Neuronal stem cell (in vitro differentiated cells): ENCODE data around the gene FAM193B.

Experiments
- DNase-seq: peaks from one replicate; pipeline ENCODE4 v3.0.0-alpha.2; 2013; ENCODE audit warnings: low spot score
- H2AFZ ChIP-seq: one replicate; pipeline ENCODE4 v1.6.1; 2013; ENCODE audit warnings: mild to moderate bottlenecking, low read length, inconsistent platforms
- H2AK5ac ChIP-seq: 2 replicates; pipeline ENCODE4 v1.6.1; 2013; ENCODE audit warnings: low read depth, mild to moderate bottlenecking, inconsistent platforms, low read length, moderate library complexity, mixed read lengths
- H2BK120ac ChIP-seq: 2 replicates; pipeline ENCODE4 v1.6.1; 2013; ENCODE audit warnings: low read depth, mild to moderate bottlenecking, inconsistent platforms, low read length, moderate library complexity, mixed read lengths
- H2BK12ac ChIP-seq: one replicate; pipeline ENCODE4 v1.6.1; 2013; ENCODE audit warnings: low read length, inconsistent platforms
- H2BK15ac ChIP-seq: 2 replicates; pipeline ENCODE4 v1.6.1; 2013; ENCODE audit warnings: mild to moderate bottlenecking, low read length, inconsistent platforms, mixed read lengths
- H2BK5ac ChIP-seq: one replicate; pipeline ENCODE4 v1.6.1; 2013; ENCODE audit warnings: inconsistent platforms, mild to moderate bottlenecking, low read length, moderate library complexity
- H3K14ac ChIP-seq: one replicate; pipeline ENCODE4 v1.6.1; 2013; ENCODE audit warnings: low read length, inconsistent platforms
- H3K18ac ChIP-seq: 2 replicates; pipeline ENCODE4 v1.6.1; 2013; ENCODE audit warnings: low read length, inconsistent platforms
- H3K23ac ChIP-seq: 2 replicates; pipeline ENCODE4 v1.6.1; 2013; ENCODE audit warnings: low read depth, mild to moderate bottlenecking, mixed read lengths, low read length, inconsistent platforms; ENCODE audit not compliant: poor library complexity
- H3K27ac ChIP-seq: replicated peaks from 3 replicates; pipeline ENCODE4 v1.5.1; 2013; ENCODE audit warnings: low read length, inconsistent platforms
- H3K27me3 ChIP-seq, 3 experiments: 2 replicates each; pipeline ENCODE4 v1.6.1; 2013; ENCODE audit warnings: low read length in 3 of 3, mild to moderate bottlenecking in 2 of 3, inconsistent platforms in 1 of 3, low read depth in 1 of 3, mixed read lengths in 1 of 3, moderate library complexity in 1 of 3; ENCODE audit not compliant: control insufficient read depth in 3 of 3, insufficient read depth in 3 of 3
- H3K36me3 ChIP-seq, 2 donors: replicated peaks in 1 of 2; 2 replicates each; pipeline ENCODE4 v1.6.1; 2013; ENCODE audit warnings: low read length in 2 of 2; ENCODE audit not compliant: control insufficient read depth in 2 of 2, insufficient read depth in 2 of 2
- H3K4ac ChIP-seq: 2 replicates; pipeline ENCODE4 v1.6.1; 2013; ENCODE audit warnings: inconsistent platforms, mild to moderate bottlenecking, low read length, moderate library complexity
- H3K4me1 ChIP-seq, 2 donors: 1 replicate in 1 of 2; 2 replicates in 1 of 2; pipeline ENCODE4 v1.6.1; 2013; ENCODE audit warnings: low read length in 2 of 2, low read depth in 1 of 2; ENCODE audit not compliant: control insufficient read depth in 2 of 2, insufficient read depth in 1 of 2
- H3K4me2 ChIP-seq: one replicate; pipeline ENCODE4 v1.6.1; 2013; ENCODE audit warnings: mild to moderate bottlenecking, low read length, inconsistent platforms; ENCODE audit not compliant: insufficient read depth, poor library complexity, severe bottlenecking
- H3K4me3 ChIP-seq, 2 donors: 2 replicates each; pipeline ENCODE4 v1.5.1; 2013; ENCODE audit warnings: low read length in 2 of 2, mild to moderate bottlenecking in 2 of 2, inconsistent platforms in 1 of 2, moderate library complexity in 1 of 2
- H3K79me1 ChIP-seq: one replicate; pipeline ENCODE4 v1.6.1; 2013; ENCODE audit warnings: low read depth, mild to moderate bottlenecking, inconsistent platforms, low read length, moderate library complexity
- H3K9ac ChIP-seq: one replicate; pipeline ENCODE4 v1.6.1; 2013; ENCODE audit warnings: mild to moderate bottlenecking, low read depth, low read length, inconsistent platforms; ENCODE audit not compliant: poor library complexity
- H3K9me3 ChIP-seq, 2 donors: replicated peaks in 1 of 2; 2 replicates each; pipeline versions ENCODE3 to v1.6.1; 2013; ENCODE audit warnings: low read length in 2 of 2, mild to moderate bottlenecking in 2 of 2, inconsistent platforms in 1 of 2, low read depth in 1 of 2, mixed read lengths in 1 of 2, moderate library complexity in 1 of 2; ENCODE audit not compliant: control insufficient read depth in 2 of 2, insufficient read depth in 1 of 2
- H4K8ac ChIP-seq: one replicate; pipeline ENCODE4 v1.6.1; 2013; ENCODE audit warnings: low read depth, mild to moderate bottlenecking, inconsistent platforms, low read length, moderate library complexity
- H4K91ac ChIP-seq: one replicate; pipeline ENCODE4 v1.6.1; 2013; ENCODE audit warnings: low read length, low read depth, mild to moderate bottlenecking, inconsistent platforms; ENCODE audit not compliant: poor library complexity
- WGBS, 2 donors: extraction: QIAGEN DNeasy Blood & Tissue Kit; methylation state at CpG; one replicate each; pipeline ENCODE4 v1.1.7; 2013; ENCODE audit warnings: missing lambda C conversion rate in 2 of 2, mixed read lengths in 1 of 2; ENCODE audit not compliant: insufficient read length in 2 of 2, insufficient replicate concordance in 1 of 2; ENCODE audit errors: extremely low coverage in 2 of 2; 5-methylcytosine and 5-hydroxymethylcytosine counted together

FAM193B gene

DNA sequence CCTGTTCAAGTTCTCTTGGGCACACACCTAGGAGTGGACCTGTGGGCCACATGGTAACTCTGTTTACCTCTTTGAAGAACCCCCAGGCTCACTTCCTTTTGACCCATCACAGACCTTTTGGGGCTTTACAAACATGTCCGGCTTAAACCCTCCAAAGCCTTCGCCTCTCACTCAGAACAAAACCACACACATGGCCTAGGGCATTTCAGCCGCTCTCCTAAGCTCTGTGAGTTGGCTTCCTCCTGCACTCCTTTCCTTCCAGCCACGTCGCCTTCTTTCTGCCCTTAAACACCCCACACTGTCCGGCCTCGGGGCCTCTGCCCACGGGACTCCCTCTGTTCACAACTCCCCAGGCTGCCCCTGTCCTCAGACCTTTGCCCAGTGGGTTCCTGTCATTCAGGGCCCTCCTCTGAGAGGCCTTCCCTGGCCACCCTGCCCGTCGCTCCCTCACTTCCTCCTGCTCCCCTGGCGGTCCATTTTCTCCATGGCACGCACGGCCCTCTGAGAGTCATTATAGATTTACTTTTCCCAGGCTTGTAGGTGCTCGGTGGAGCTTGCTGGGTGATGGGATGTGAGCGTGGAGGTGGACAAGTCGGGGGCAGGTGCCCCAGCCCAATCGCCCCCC is 46.7 kb downstream of the FAM193B start:
- Histone ChIP-seq H2AK5ac (no peak overlapping the region), H2BK120ac (no peak overlapping the region), H2BK5ac (no peak overlapping the region), H3K4me1 (peaks cover 4 to 21% of the 10 kb centered on the region in 2 donors), H3K23ac (peak overlapping the region; percentile 55), H2BK12ac (no peak overlapping the region), H3K36me3 (peaks cover 23 to 29% of the 10 kb centered on the region in 2 donors), H2AFZ (no peak overlapping the region), H3K14ac (no peak overlapping the region), H3K4ac (no peak overlapping the region), H3K9ac (peak overlapping the region; percentile 60), H2BK15ac (no peak overlapping the region), H3K18ac (no peak overlapping the region), H3K4me2 (no peak overlapping the region), H3K4me3 (no peak overlapping the region), H4K8ac (no peak overlapping the region), H4K91ac (no peak overlapping the region), H3K9me3 (no peaks in the 10 kb centered on the region), H3K79me1 (peaks cover 14% of the 10 kb centered on the region), H3K27me3 (no peaks in the 10 kb centered on the region), H3K27ac (no peak overlapping the region)
- WGBS, 2 donors = no CpG with 5 or more reads among the region's 17 CpGs
- no peak for DNase-seq

DNA sequence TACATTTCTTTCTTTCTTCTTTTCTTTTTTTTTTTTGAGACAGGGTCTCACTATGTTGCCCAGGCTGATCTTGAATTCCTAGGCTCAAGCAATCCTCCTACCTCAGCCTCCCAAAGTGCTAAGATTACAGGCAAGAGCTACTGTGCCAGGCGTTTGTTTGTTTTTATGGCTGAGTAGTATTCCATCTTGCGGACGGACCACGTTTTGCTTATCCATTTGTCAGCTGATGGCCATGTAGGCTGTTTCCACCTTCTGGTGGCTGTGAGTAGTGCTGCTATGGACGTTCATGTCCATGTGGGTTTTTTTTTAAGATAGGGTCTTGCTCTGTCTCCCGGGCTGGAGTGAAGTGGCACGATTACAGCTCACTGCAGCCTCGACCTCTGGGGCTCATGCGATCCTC is 47.2 kb downstream of the FAM193B start:
- Histone ChIP-seq H3K9me3 (no peaks in the 10 kb centered on the region), H4K8ac (no peak overlapping the region), H3K9ac (no peak overlapping the region), H3K27me3 (no peaks in the 10 kb centered on the region), H3K4me2 (no peak overlapping the region), H2BK120ac (no peak overlapping the region), H3K4me3 (no peak overlapping the region), H3K4me1 (peaks cover 7 to 26% of the 10 kb centered on the region in 2 donors), H3K79me1 (peaks cover 12% of the 10 kb centered on the region), H3K27ac (no peak overlapping the region), H3K18ac (no peak overlapping the region), H3K14ac (no peak overlapping the region), H2AFZ (no peak overlapping the region), H2BK12ac (no peak overlapping the region), H3K4ac (no peak overlapping the region), H3K23ac (no peak overlapping the region), H2BK15ac (no peak overlapping the region), H3K36me3 (peaks cover 19 to 24% of the 10 kb centered on the region in 2 donors), H2BK5ac (no peak overlapping the region), H4K91ac (no peak overlapping the region), H2AK5ac (no peak overlapping the region)
- no CpG with 5 or more reads among the region's 9 CpGs for WGBS, 2 donors
- no peak for DNase-seq

- Histone ChIP-seq H4K8ac (no peak overlapping the region), H4K91ac (no peak overlapping the region), H3K9me3 (no peaks in the 10 kb centered on the region), H2BK15ac (no peak overlapping the region), H3K27me3 (no peaks in the 10 kb centered on the region), H3K18ac (no peak overlapping the region), H3K9ac (no peak overlapping the region), H3K14ac (no peak overlapping the region), H3K4me2 (no peak overlapping the region), H3K36me3 (peaks cover 2 to 3% of the 10 kb centered on the region in 2 donors), H3K27ac (no peak overlapping the region), H3K4me1 (peaks cover 13 to 39% of the 10 kb centered on the region in 2 donors), H2BK5ac (peak overlapping the region; percentile 75), H2BK120ac (no peak overlapping the region), H3K79me1 (peaks cover 8% of the 10 kb centered on the region), H2BK12ac (peak overlapping the region; percentile 22), H2AFZ (no peak overlapping the region), H2AK5ac (no peak overlapping the region), H3K23ac (no peak overlapping the region), H3K4ac (no peak overlapping the region), H3K4me3 (no peak overlapping the region)
- no CpG with 5 or more reads among the region's 4 CpGs for WGBS, 2 donors
- DNase-seq = no peak
Measured at GRCh38 chr5:177505075-177505474, 49.3 kb downstream of the FAM193B start.

GRCh38 chr5:177504086-177505056 is 50.0 kb downstream of the FAM193B start:
- Histone ChIP-seq H3K23ac (peak overlapping the region; percentile 73), H3K4me3 (no peak overlapping the region), H2BK15ac (peak overlapping the region; percentile 64), H3K4me1 (peaks cover 12 to 35% of the 10 kb centered on the region in 2 donors), H2BK12ac (peak overlapping the region; percentile 41), H3K4ac (no peak overlapping the region), H2AK5ac (peak overlapping the region; percentile 2), H3K27me3 (peaks cover 0 to 3% (median 0%) of the 10 kb centered on the region in 3 experiments), H3K79me1 (peaks cover 5% of the 10 kb centered on the region), H3K36me3 (peaks cover 0 to 2% of the 10 kb centered on the region in 2 donors), H3K14ac (peak overlapping the region; percentile 56), H2AFZ (peak overlapping the region; percentile 52), H3K27ac (no peak overlapping the region), H4K8ac (no peak overlapping the region), H3K4me2 (no peak overlapping the region), H3K9me3 (no peaks in the 10 kb centered on the region), H3K18ac (no peak overlapping the region), H4K91ac (no peak overlapping the region), H3K9ac (no peak overlapping the region), H2BK5ac (peak overlapping the region; percentile 75), H2BK120ac (peak overlapping the region; percentile 47)
- no CpG with 5 or more reads among the region's 47 CpGs for WGBS, 2 donors
- no peak for DNase-seq
